Activated CD4-positive, alpha-beta T cell treated with anti-CD3 and anti-CD28 coated beads for 24 hours (primary cell): ENCODE results near the gene MYD88.

ENCODE experiments used
- DNase-seq, 2 donors: peaks; one replicate each; pipeline ENCODE4 v3.0.0-alpha.2; 2020; ENCODE audit warnings: low read depth in 2 of 2

The MYD88 gene

DNA sequence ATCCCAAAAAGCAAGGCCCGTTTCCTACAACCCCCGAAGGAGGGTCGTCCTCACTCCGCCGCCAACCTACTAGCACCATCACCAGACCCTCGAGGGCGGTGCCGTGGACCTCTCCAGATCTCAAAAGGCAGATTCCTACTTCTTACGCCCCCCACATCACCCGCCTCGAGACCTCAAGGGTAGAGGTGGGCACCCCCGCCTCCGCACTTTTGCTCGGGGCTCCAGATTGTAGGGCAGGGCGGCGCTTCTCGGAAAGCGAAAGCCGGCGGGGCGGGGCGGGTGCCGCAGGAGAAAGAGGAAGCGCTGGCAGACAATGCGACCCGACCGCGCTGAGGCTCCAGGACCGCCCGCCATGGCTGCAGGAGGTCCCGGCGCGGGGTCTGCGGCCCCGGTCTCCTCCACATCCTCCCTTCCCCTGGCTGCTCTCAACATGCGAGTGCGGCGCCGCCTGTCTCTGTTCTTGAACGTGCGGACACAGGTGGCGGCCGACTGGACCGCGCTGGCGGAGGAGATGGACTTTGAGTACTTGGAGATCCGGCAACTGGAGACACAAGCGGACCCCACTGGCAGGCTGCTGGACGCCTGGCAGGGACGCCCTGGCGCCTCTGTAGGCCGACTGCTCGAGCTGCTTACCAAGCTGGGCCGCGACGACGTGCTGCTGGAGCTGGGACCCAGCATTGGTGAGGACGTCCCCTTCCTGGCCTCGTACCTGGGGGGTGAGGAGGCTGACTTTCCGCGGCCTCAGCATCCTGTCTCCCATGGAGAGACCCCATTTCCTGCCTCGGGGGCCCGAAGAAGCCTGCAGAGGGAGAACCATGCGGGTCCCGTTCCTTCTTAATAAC lies at the start of gene MYD88:
Gene MYD88 (plus strand): TSS at position 313 of the 842 bp plus-strand sequence. CDS start 40 bp downstream, at position 353.
- peak; percentile 70 to 75 for DNase-seq

DNA sequence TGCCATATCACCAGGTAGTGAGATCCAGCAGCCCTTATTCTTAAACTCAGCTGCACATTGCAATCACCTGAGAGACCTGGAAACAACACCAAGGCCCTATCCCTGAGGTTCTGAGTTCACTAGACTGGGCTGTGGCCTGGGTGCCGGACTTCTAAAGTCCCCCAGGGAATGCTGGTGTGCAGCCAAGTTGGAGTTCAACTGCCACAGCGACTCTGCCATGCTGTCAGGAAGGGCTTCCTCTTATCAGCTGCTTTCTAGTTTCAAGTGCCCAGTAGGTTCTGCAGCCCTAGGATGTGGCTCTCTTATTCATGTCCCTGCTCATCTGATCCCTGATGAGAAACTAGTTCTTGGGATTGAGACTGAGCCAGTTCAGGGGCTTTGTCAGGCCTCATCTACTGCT lies 49.3 kb upstream of the MYD88 start:
- DNase-seq: no peak

- no peak for DNase-seq
Measured at GRCh38 chr3:38090453-38090852, 48.0 kb upstream of the MYD88 start.

DNA sequence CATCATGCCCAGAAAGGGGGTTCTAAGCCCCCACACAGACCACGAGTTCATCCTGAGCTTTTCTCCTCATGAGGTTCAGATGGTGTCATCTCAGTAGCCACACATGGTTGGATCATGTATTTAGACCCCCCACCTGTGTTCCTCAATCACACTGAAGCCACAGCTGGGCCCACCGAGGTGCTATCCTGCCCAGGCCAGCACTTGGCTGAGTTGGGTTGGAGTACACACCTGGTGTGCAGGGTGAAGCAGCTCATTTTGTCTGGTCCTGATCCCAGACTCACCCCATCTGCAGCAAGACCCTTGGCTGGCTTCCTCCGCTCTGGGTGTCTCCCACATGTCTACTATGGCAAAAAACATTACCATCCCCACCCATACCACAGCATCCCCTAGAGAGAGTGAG lies 43.5 kb upstream of the MYD88 start:
- no peak for DNase-seq

DNA sequence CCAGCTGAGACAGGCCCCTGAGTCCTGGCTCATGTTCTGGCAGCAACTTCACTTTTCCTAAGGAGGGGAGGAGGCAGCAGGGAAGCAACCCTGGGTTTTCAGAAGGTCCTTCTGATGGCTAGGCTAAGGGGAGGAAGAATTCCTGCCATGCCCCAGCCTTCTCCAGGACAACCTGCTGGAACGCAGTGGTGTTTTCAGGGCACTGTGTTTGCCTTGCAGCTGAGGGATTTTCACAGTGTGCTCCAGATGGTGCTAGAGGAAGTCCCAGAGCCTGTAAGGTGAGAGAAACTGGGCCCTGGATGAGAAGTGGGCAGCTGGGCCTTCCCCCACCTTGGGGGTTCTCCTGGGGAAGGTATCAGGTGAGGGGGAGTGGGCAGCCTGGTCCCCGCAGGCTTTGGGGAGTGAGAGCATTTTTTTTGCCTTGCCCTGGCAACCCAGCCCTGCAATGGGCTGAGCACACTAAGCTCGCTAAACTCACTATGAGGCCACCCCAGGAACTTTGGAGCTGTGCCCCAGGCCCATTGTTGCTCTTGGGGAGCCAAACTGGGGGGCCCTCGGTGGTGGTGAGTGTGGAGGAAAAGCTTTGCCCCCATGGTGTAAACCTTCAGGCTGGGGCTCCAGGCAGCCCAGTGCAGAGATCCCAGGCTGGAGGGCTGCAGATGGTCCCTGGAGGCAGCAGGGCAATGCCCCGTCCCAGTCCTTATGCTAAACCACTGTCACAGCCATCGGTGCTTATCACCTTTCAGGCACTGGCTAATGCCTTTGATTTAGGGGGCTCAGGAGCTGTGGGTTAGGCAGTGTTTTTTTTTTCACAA lies 42.6 kb upstream of the MYD88 start:
- no peak for DNase-seq

DNA sequence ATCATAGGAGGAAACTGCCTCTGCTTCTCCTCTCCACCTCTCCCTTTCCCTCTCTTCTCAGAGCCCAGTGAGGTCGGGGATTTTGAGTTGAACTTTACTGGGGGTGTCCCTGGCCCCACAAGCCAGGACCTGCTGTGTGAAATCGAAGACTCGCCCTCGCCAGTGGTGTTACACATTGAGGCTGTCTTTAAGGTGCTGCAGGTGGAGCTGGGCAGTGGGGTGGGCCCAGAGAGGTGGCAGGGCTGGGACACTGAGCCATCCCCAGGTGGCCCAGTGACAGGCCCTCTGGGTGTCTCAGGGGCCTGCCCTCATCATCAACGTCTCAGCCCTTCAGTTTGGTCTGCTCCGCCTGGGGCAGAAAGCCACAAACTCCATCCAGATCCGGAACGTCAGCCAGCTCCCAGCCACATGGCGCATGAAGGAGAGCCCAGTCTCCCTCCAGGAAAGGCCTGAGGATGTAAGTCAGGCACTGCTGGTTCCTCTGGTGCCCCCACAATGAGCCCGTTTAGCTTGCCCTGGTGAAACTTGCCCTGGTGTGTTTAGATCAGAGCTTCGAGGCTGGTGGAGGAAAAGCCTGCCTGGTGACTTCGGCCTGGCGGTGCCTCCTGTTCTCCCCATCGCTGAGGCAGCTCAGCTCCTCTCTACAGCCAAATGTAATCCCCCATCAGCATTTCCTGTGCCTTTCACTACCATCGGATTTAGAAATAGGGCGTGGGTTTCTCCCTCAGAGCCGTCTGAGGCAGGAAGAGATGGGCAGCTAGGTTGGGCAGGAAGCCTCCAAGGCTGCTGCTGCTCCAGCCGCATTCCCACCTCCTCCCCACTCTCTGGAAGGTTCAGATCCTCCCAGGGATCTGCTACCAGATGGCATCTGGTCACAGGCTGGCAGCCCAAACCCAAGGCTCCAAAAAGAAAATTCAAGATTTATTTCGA lies 40.8 kb upstream of the MYD88 start:
- no peak for DNase-seq

GRCh38 chr3:38098376-38098723 lies 40.1 kb upstream of the MYD88 start:
- DNase-seq: no peak

GRCh38 chr3:38099518-38099917 lies 38.9 kb upstream of the MYD88 start:
- DNase-seq: no peak

DNA sequence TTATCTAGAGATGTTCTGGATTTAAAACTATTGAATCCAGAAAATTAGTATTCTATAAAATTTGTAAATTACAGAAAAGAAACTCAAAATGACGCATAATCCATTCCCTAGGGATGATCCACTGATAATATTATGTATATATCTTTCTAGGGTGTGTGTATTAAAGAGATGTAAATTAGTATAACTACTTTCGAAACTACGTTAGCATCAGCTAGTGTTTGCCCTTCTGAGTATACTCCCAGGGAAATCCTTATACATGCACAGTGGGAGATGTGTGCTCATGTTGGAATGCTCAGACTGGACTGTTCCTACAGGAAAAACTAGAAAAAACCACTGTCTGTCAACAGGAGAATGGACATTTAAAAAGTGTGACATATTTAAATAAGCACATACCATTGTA lies 38.0 kb upstream of the MYD88 start:
- DNase-seq: no peak

- DNase-seq: no peak
Measured at GRCh38 chr3:38101811-38102443, 36.5 kb upstream of the MYD88 start.

DNA sequence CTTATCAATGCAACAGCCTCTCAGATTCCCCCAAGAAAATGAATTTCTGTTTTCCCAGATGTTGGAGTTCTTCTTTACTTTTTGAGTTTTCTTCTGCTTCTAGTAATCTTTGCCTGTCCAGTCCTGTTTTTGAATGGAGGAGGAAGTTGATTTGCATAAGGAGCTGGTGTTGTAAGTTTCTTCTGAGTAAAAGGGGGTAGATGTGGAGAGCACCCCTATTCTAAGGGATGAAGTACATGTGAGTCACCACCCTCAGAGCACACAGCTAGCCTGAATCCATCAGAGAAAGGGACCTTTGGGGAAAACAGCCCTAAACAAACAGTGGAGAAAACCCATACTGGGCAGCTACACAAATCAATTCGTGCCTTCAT lies 36.0 kb upstream of the MYD88 start:
- DNase-seq: no peak

DNA sequence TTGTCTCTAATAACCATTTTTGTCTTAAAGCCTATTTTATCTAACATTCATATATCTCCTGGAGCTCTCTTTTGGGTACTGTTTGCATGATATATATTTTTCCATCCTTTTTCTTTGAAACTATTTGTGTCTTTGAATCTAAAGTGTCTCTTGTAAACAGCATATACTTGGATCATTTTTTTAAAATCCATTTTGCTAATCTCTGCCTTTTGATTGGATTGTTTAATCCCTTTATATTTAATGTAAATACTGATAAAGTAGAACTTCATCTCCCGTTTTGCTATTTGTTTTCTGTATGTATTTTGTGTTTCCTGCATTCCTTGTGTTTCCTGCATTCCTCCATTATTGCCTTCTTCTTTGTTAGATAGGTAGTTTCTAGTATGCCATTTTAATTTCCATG lies 32.9 kb upstream of the MYD88 start:
- no peak for DNase-seq

GRCh38 chr3:38107911-38108648 lies 30.4 kb upstream of the MYD88 start:
- no peak for DNase-seq

DNA sequence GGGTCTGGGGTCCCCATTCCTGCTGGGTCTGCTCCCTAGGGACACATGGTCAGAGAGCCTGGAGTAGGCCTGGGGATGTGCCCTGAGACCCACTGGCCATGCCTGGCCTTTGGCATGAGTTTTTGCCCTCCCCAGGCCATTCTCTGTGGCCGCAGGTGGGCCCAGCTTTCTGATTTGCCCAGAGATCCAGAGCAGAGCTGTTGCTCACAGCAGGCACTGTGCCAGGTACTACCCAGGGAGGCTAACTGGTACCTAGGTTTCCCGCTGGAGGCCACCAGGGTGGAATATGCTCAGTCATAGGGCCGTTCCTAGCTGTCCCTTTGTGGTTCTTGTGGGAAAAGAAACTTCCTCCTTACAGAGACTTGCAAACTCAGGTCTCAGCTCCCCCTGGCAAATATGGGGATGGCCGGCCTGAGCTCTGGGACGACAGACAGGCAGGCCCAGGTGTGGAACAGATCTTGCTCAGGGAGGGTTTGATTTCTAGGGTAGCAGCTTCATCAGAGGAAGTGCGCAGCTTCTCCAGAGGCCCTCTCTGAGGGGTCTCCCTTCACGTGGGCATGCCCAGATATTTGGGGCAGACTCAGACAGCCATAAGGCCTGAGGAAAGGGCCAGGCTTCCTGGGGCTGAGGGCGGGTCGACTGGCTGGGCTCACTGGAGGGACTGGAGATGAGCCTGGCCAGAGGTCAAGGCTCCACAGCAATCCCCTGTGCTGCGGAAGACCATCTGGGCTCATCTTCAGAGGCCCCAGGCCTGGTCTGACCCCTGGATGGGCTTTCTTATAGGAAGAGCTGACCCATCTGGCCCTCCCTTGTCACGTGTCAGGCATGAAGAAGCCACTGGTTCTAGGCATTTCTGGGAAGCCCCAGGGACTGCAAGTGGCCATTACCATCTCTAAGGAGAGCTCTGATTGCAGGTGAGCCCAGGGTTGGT lies 29.5 kb upstream of the MYD88 start:
- DNase-seq: no peak

GRCh38 chr3:38109580-38110313 lies 28.7 kb upstream of the MYD88 start:
- DNase-seq: no peak

- DNase-seq: no peak
Measured at GRCh38 chr3:38110314-38111050, 28.0 kb upstream of the MYD88 start.

DNA sequence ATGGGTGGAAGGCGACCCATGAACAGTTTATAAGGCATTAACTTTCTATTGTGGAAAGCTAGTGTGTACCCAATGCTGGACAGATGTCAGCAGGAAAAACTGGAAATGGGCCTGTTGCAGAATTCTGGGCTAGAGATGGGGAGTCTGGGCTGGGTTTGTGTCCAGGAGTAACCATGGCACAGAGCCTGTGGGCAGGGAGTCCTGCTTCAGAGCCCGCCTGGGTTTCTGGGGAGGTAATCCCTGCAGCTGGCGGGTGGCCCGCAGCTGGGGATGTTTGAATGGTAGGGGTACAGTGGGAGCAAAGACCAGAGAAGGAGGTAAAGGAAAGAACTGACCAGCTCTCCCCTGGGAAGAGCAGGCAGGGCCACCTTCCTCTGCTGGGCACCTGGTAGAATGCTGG lies 27.3 kb upstream of the MYD88 start:
- no peak for DNase-seq

- DNase-seq: no peak
Measured at GRCh38 chr3:38111696-38112377, 26.6 kb upstream of the MYD88 start.
